ENCODE results near the gene PXDN.
"Not testable (repeated sequence)": the region's sequence is repeated elsewhere in the genome, so short reads cannot be mapped to it uniquely, and the experiment has no call there.

The PXDN gene

GRCh38 chr2:1625281-1626001 is 118.9 kb downstream of the PXDN start:
- DNase-seq = no peak

DNA sequence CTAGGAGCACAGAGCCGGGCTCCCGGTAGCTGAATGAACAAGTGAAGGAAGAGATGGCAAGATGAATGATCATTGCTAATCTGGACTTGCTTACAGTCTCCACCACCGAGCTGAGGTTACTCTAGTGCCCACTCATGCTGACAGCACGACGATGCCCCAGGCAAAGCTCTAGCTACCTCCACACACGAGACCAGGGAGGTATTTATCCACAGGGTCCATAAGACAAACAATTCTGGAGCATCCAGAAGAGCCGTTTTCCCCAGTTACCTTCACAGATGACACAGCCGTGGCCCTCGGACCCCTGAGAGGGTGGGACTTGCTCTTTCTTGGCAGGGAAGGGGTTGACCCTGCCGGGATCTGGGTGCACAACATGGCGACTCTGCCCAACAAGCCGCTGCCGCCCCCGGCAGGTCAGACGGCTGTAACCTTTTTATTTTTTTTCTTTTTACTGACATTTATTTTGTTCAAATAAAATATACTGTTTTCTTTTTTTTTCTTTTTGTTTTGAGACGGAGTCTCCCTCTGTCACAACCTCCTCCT is 120.3 kb downstream of the PXDN start:
- DNase-seq = no peak

DNA sequence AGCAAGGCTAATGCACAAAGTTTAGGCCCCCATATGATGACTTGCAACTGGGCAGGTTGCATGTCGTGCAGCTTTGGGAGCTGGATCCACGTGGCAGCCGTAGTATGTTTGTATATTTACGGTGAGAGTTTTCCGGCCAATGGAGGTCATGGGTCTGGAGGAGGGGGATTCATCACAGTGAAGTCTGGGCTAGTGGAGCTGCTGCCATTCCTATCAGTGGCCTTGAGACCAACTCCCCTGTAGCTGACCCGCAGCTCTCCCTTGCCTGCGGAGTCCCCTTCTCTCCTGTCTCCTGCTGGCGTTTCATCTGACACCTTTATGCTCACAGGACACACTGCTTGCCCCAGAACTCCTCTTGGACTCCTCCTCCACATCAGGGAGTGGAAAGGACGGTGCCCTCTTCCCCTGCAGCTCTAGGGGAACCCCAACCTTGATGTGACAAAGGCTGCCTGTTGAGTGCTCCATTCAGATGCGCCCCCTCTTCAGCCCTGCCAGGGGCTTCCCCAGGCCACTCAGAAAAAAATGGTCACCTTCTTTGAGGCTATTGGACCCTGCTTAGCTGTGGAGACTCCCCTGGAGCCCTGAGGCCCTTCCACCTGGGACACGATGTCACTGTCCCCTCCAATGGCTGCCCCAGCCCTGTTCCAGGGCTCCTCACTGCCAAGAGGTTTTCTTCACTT is 121.7 kb downstream of the PXDN start:
- no peak for DNase-seq

DNA sequence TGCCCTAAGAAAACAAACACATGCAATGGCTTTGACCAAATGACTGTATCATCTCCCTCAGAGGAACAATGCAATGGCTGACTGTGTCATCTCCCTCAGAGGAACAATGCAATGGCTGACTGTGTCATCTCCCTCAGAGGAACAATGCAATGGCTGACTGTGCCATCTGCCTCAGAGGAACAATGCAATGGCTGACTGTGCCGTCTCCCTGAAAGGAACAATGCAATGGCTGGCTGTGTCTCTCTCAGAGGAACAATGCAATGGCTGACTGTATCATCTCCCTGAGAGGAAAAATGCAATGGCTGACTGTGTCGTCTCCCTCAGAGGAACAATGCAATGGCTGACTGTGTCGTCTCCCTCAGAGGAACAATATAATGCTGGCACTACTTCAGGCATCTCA is 122.3 kb downstream of the PXDN start:
- not testable (repeated sequence) for DNase-seq

DNA sequence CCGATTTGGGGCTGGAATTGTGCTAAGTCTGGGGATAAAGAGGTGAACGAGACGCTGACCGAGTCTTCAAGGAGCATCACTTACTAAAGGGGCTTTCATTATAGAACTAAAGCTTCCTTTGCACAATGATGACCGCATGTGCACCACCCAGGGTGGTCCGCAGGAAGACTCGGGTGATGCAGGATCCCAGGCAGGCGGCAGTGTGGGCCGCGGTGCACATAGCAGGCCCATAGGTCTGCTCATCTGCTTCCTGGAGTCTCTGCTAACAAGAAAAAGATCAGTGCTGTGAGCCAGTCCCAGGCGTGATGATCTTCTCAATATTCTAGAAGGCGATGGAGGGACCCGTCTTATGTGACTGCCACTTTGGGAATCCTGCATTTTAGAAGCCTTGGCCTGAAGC is 122.8 kb downstream of the PXDN start:
- DNase-seq = no peak

- DNase-seq = no peak
These were observed 123.3 kb downstream of the PXDN start for GRCh38 chr2:1621041-1621440.

DNA sequence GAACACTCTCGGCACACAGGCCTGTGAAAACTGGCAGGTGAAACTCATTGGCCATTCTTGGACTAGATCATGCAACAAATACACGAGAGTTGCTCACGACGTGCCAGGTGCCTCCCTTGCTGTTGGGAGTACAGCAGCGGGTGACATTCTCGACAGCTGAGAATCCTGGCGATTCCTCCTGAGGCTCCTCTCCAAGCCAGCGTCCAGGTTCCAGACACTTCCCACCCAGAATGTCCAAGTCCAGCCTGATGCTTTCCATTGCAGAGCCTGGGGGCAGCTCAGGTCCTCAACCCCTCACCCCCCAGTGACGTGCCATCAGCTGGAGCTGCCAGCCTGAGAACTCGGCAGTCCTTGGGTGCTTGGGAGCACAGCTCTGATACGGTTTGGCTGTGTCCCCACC is 124.2 kb downstream of the PXDN start:
- no peak for DNase-seq

GRCh38 chr2:1619556-1619955 is 124.8 kb downstream of the PXDN start:
- no peak for DNase-seq

GRCh38 chr2:1618974-1619373 is 125.3 kb downstream of the PXDN start:
- DNase-seq = no peak

DNA sequence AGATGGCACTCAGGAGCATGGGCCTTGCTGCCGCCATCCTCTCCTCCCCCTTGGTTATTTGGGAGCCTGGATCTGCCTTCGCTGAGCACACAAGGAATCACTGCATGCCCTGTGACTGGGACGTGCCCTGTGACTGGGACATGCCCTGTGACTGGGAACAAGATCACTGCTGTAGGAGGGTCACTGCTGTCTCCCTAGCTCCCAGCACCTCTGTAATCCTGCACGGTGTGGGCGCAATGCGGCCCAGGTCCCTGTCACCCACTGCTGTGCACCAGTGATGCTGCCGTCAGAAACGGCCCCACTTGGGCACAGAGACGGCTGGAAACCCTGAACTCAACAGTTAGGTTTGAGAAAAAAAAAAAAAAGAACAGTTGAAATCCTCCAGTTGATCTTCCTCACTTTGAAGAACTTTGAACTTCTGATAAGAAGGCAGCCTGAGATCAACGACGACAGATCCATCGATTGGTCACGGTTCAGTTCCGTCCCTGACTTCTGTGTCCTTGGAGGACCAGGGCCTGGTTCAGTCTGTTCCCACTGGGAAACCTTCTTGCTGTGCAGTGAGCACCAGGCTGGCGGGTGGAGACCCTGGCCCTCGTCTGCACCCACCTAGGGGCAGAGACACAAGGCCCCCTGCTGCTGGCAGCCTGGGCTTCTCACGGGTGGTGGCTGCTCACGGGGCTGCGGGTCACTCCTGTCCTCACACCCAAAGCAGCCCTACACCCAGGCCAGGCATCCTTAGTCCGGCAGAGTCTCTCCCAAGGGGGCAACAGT is 125.9 kb downstream of the PXDN start:
- DNase-seq = no peak

DNA sequence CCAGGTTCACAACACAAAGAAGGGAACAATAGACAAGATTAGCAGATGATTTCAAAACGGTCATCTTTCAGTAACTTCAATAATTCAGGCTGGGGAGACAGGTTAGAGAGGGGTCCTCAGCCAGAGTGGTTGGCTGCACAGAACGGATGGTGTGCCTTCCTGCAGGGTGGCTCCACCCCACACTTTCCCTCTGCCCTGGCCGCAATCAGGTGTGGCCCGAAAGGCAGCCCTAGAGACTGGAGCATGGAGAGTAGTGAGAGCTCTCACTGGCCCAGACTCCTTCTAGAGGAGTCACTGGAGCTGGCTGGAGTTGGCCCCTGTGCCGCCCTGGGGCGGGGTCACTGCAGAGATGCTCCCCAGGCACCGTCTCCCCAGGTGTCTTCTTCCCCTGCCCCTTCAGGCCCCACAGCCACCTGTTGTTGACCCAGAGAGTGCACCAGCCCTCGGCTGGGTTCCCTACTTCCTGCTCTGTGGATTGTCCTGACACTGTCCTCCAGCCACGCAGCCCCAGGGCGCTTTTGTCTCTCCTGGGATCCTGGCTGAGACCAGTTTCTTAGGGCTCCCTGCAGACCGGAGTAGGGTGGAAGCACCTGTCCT is 126.8 kb downstream of the PXDN start:
- DNase-seq = no peak

DNA sequence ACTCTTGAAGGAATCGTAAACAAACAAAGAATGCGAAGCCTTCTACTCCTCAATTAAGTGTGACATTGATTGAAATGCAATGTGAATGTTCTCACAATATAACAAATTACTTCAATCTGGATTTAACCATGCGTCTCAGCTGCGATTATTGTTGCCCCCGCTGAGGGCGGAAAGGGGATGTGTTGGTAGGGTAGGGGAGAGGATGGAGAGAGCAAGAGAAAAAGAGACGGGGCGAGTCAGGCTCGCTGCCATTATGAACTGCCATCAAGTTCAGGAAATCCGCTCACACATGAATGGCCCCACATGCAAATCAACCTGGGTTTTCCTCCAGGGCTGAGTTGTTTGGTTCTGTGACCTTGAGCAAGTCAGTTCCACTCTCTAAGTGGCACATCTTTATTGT is 129.8 kb downstream of the PXDN start:
- no peak for DNase-seq

DNA sequence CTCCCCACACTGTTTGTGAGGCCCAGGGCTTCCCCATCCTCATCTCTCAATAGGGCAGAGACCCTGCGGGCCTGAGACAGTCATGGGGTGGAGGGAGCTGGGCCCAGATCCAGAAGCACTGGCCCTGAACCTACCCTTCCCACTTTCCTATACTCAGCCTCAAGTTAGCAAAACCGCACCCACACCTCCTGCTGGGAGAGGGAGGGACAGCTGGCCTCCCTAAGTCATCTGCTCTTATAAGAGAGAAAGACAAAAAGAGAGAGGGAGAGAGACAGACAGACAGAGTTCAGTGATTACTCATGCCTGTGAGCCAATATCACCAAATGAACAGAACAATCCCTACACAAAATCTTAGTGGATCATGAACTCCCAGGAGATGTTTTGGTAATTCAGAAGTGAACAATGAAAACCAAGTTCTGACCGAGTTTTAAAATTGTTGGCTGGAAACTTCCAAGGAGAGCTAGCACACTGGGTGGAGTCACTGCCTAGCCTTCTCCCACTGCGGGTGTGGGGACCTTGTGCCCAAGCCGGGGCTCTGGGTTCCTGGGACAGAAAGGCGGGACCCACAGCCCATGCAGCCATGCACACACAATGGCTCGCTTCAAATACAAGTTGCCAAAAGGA is 130.5 kb downstream of the PXDN start:
- no peak for DNase-seq

- no peak for DNase-seq
These were observed 131.3 kb downstream of the PXDN start for GRCh38 chr2:1613078-1613445.

GRCh38 chr2:1612391-1613077 is 131.8 kb downstream of the PXDN start:
- DNase-seq = no peak

- no peak for DNase-seq
These were observed 132.4 kb downstream of the PXDN start for GRCh38 chr2:1611886-1612285.

DNA sequence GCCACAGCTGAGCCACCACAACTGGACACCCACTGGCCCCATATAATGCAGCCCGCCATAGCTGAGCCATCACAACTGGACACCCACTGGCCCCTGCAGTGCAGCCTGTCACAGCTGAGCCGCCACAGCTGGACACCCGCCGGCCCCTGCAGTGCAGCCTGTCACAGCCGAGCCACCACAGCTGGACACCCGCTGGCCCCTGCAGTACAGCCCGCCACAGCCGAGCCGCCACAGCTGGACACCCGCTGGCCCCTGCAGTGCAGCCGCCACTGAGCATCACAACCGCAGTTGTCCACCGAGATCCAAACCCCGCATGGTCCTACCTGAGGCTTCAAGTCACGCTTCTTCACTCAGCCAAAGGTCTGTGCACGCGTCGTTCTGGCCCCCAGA is 134.2 kb downstream of the PXDN start:
- DNase-seq = no peak

DNA sequence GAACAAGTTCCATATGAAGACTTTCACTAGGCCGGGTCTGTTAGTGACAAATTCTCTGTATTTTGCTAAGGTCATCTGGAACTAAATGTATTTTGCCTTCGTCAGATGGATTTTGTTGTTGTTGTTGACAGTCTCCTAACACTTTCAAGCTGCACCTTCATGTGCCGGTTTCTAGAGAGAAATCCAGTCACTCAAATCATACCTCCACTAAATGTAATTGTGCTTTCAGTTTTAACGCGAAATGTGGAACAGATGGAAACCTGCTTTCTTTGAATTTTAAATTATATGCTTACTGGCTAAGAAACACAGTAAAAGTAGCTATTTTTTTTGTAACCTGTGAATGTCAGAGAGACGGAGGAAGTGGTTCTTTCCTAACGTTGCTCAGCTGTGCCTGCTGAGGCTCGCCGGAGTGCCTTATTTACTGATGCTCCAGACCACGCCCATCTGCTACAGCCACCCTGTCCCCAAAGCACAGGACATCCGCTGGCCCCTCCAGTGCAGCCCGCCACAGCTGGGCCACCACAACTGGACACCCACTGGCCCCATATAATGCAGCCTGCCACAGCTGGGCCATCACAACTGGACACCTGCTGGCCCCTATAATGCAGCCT is 134.7 kb downstream of the PXDN start:
- no peak for DNase-seq

- no peak for DNase-seq
These were observed 135.3 kb downstream of the PXDN start for GRCh38 chr2:1609040-1609439.

- no peak for DNase-seq
These were observed 136.2 kb downstream of the PXDN start for GRCh38 chr2:1607971-1608688.

Data from midbrain (tissue), 1 donor.